ENCODE measurements around the gene GCG.

GCG gene

GRCh38 chr2:162100579-162100978 is 51.5 kb downstream of the GCG start:
- no peak for DNase-seq (ENCODE audit: low read depth)

DNA sequence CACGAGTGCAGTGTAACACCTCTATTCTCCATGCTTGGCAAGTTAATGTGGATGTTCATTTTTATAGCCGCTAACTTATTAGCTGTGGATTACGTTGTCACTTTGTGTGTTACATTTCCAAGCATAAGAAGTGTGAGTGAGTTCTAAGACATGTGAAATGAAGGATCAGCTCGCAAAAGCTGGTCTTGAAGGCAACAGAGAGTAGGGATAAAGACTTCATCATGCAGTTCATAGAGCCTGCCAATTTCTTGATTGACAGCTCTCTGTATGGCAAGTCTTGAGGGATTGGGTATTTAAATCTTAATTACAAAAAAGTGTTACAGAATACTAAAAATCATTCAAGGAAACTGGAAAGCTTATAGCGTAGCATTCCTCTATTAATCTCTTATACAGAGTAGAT is 52.2 kb downstream of the GCG start:
- no peak for DNase-seq (ENCODE audit: low read depth)

Data from activated gamma-delta T cell treated with anti-CD3 and anti-CD28 coated beads, Interleukin-2, amount 50 U/mL, for 16 hours (primary cell).